B cell (primary cell): ENCODE measurements around the gene ZNF598. TPM values are rescaled to one million over a fixed set of nuclear protein-coding genes. Genes with fewer than 3 reads are reported as not detected.

Source experiments
- ATAC-seq: fragments of 200-7000 bp; cut with Tn5 transposase; one replicate; pipeline ENCODE4 v1.10.0; 2021; ENCODE audit warnings: low read depth, mild to moderate bottlenecking, moderate number of reproducible peaks, moderate library complexity
- CTCF ChIA-PET: fragments of 350-600 bp; sonication (Branson Sonifier 250); formaldehyde crosslinking; loops from one replicate; lab custom pipeline; 2021; ENCODE audit warnings: antibody characterized with exemption, inconsistent platforms; lab: Charles Lee
- POLR2A ChIA-PET: fragments of 350-600 bp; sonication (Branson Sonifier 250); formaldehyde crosslinking; loops from one replicate; lab custom pipeline; 2021; ENCODE audit warnings: antibody characterized with exemption; lab: Charles Lee
- DNase-seq: peaks from one replicate; pipeline ENCODE4 v3.0.0; 2013
- H2AFZ ChIP-seq: 2 replicates; pipeline ENCODE4 v1.6.1; 2012; ENCODE audit warnings: mild to moderate bottlenecking, low read depth, low read length; ENCODE audit not compliant: insufficient read depth, poor library complexity, severe bottlenecking
- H3K27ac ChIP-seq, 2 donors: 1 replicate in 1 of 2; 2 replicates in 1 of 2; pipeline ENCODE4 v1.5.1; 2012 to 2013; ENCODE audit warnings: low read length in 2 of 2, mild to moderate bottlenecking in 2 of 2, moderate library complexity in 1 of 2
- H3K27me3 ChIP-seq, 4 experiments: fragments of 200-600 bp in 1 of 4; sonication (generic) in 1 of 4; replicated peaks in 1 of 4; 1 replicate in 2 of 4; 2 replicates in 2 of 4; pipeline versions ENCODE4 v1.6.1 to v1.7.0; 2013 to 2016; ENCODE audit warnings: low read length in 3 of 4, mild to moderate bottlenecking in 2 of 4, mixed read lengths in 1 of 4, moderate library complexity in 1 of 4; ENCODE audit not compliant: insufficient read depth in 4 of 4, control insufficient read depth in 3 of 4; ENCODE audit errors: control extremely low read depth in 1 of 4
- H3K36me3 ChIP-seq, 2 experiments: replicated peaks in 1 of 2; 1 replicate in 1 of 2; 2 replicates in 1 of 2; pipeline versions ENCODE4 v1.6.1 to v1.7.1; 2013; ENCODE audit warnings: low read length in 1 of 2; ENCODE audit not compliant: insufficient read depth in 2 of 2, control insufficient read depth in 1 of 2; ENCODE audit errors: control extremely low read depth in 1 of 2, extremely low read depth in 1 of 2
- H3K4me1 ChIP-seq, 2 donors: fragments of 200-600 bp in 1 of 2; sonication (generic) in 1 of 2; 1 replicate in 1 of 2; 2 replicates in 1 of 2; pipeline versions ENCODE4 v1.5.1 to v1.6.1; 2013 to 2017; ENCODE audit warnings: low read length in 2 of 2; ENCODE audit not compliant: control insufficient read depth in 2 of 2, insufficient read depth in 2 of 2
- H3K4me2 ChIP-seq: replicated peaks from 2 replicates; pipeline ENCODE3; 2012; ENCODE audit warnings: mild to moderate bottlenecking, low read depth, low read length; ENCODE audit not compliant: poor library complexity, severe bottlenecking
- H3K4me3 ChIP-seq, 5 experiments: fragments of 200-600 bp in 1 of 5; sonication (generic) in 1 of 5; 1 replicate in 3 of 5; 2 replicates in 2 of 5; pipeline versions ENCODE4 v1.5.1 to v1.7.0; 2011 to 2016; ENCODE audit warnings: low read length in 4 of 5, mild to moderate bottlenecking in 4 of 5, low read depth in 2 of 5, control low read depth in 1 of 5, moderate library complexity in 1 of 5; ENCODE audit not compliant: insufficient read depth in 1 of 5; ENCODE audit errors: control extremely low read depth in 1 of 5, extremely low read depth in 1 of 5
- H3K79me2 ChIP-seq: fragments of 200-600 bp; sonication (generic); one replicate; pipeline ENCODE4 v1.6.0; 2016; ENCODE audit warnings: low read length; ENCODE audit not compliant: control insufficient read depth, insufficient read depth
- H3K9ac ChIP-seq: fragments of 200-600 bp; sonication (generic); 2 replicates; pipeline ENCODE4 v1.6.1; 2017; ENCODE audit warnings: mild to moderate bottlenecking, low read length, moderate library complexity
- H3K9me3 ChIP-seq, 3 donors: one replicate each; pipeline versions ENCODE4 v1.6.1 to v1.7.1; 2013; ENCODE audit warnings: low read length in 2 of 3; ENCODE audit not compliant: control insufficient read depth in 2 of 3, insufficient read depth in 1 of 3; ENCODE audit errors: control extremely low read depth in 1 of 3
- H4K20me1 ChIP-seq: 2 replicates; pipeline ENCODE4 v1.6.0; 2012; ENCODE audit warnings: mild to moderate bottlenecking, low read length; ENCODE audit not compliant: insufficient read depth, control insufficient read depth, poor library complexity, severe bottlenecking
- H3K27ac Mint-ChIP-seq: one replicate; pipeline ENCODE4 v1.8.0; 2021; ENCODE audit warnings: mixed read lengths
- H3K27me3 Mint-ChIP-seq: one replicate; pipeline ENCODE4 v1.8.0; 2021; ENCODE audit warnings: mixed read lengths
- H3K4me1 Mint-ChIP-seq: one replicate; pipeline ENCODE4 v1.8.0; 2021; ENCODE audit warnings: mixed read lengths
- H3K4me3 Mint-ChIP-seq: one replicate; pipeline ENCODE4 v1.8.0; 2021; ENCODE audit warnings: mixed read lengths
- H3K9me3 Mint-ChIP-seq: one replicate; pipeline ENCODE4 v1.8.0; 2022; ENCODE audit warnings: mixed read lengths; ENCODE audit not compliant: insufficient read depth
- EZH2 ChIP-seq: IDR thresholded peaks from 2 replicates; pipeline ENCODE4 v1.6.1; 2012; ENCODE audit warnings: borderline replicate concordance, low read depth, mild to moderate bottlenecking, moderate library complexity, low read length; ENCODE audit not compliant: insufficient read depth, poor library complexity, severe bottlenecking
- WGBS: methylation state at CpG from one replicate; pipeline ENCODE4 v1.1.5; 2013; ENCODE audit warnings: missing lambda C conversion rate; ENCODE audit not compliant: insufficient coverage; 5-methylcytosine and 5-hydroxymethylcytosine counted together
- intact Hi-C: fragments of 100-400 bp; cut with micrococcal nuclease; formaldehyde crosslinking; loops from one replicate; pipeline ENCODE4 v1.10.0; 2022
- polyA plus RNA-seq: library from polyadenylated mRNA; depleted of rRNA; stranded (reverse); fragments of >200 nt; gene quantifications from 2 replicates; pipeline ENCODE4 v1.2.3, GENCODE V29; 2012
- total RNA-seq, 2 donors: library from RNA; stranded (reverse); fragments of 120-200 nt in 1 of 2; gene quantifications; 1 replicate in 1 of 2; 2 replicates in 1 of 2; pipeline versions ENCODE4 v1.2.3 to v1.2.4, GENCODE V29; 2013 to 2022
- TF ChIP-seq, protein P1 (sequence below): fragments of 200-600 bp; IDR thresholded peaks from one replicate; pipeline ENCODE4 v1.8.0; 2022; ENCODE audit warnings: antibody characterized with exemption, mild to moderate bottlenecking

The ZNF598 gene
- total and polyA plus RNA-seq, 2 donors (not counting 1 experiment from before 2014, with no cell fraction given), result 49.5 to 61.5 TPM

DNA sequence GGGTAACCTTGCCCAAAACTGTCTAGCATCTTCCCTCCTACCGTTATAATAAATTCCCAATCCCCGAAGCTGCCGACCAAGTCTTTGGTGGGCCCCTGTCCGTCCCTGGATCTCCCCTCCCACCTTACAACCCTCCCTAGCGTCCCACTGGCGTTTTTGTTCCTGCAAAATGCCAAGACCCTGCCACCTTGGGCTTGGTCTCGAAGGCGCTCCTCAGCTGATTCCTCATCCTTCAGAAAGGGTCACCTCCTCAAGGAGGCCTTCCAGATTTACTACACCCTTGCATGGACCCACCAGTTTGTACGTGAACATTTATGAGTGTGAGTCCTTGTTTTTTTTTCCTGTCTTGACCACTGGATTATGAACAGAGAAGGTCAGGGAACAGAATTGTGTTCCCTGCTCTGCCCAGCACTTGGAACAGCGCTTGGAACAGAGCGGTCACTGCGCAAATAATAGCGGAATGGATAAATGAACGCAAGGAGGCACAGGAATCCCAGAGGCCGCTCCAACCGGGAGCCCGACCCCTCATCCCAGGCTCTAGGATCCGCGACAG lies 26.6 kb downstream of the ZNF598 start:
- Mint-ChIP-seq H3K27ac (peak overlapping the region; percentile 46), H3K4me3 (peak overlapping the region; percentile 88), H3K27me3 (peaks cover 6% of the 10 kb centered on the region), H3K9me3 (no peaks in the 10 kb centered on the region), H3K4me1 (peaks cover 22% of the 10 kb centered on the region)
- CTCF ChIA-PET, result interaction anchor here (0.9 to 1.4 kb wide), 2 partner anchors 11 to 157 kb away, joined by 4 to 6 read pairs; partner anchors contain the start of gene TBL3
- Histone ChIP-seq H2AFZ (peak overlapping the region; percentile 88), H3K4me3 (peak overlapping the region in 4 of 5 experiments; percentile 57 to 78 (median 64)), H3K36me3 (peaks cover 0 to 15% of the 10 kb centered on the region in 2 experiments), H3K4me1 (peaks cover 16 to 35% of the 10 kb centered on the region in 2 donors), H4K20me1 (no peaks in the 10 kb centered on the region), H3K4me2 (peak overlapping the region; percentile 98), H3K9ac (peak overlapping the region; percentile 76), H3K79me2 (no peaks in the 10 kb centered on the region), H3K27ac (no peak overlapping the region), H3K9me3 (peaks cover 0 to 4% (median 0%) of the 10 kb centered on the region in 3 donors), H3K27me3 (peaks cover 0 to 45% (median 19%) of the 10 kb centered on the region in 4 experiments)
- TF ChIP-seq EZH2, result no peak
- TF ChIP-seq, protein P1, sequence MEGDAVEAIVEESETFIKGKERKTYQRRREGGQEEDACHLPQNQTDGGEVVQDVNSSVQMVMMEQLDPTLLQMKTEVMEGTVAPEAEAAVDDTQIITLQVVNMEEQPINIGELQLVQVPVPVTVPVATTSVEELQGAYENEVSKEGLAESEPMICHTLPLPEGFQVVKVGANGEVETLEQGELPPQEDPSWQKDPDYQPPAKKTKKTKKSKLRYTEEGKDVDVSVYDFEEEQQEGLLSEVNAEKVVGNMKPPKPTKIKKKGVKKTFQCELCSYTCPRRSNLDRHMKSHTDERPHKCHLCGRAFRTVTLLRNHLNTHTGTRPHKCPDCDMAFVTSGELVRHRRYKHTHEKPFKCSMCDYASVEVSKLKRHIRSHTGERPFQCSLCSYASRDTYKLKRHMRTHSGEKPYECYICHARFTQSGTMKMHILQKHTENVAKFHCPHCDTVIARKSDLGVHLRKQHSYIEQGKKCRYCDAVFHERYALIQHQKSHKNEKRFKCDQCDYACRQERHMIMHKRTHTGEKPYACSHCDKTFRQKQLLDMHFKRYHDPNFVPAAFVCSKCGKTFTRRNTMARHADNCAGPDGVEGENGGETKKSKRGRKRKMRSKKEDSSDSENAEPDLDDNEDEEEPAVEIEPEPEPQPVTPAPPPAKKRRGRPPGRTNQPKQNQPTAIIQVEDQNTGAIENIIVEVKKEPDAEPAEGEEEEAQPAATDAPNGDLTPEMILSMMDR, result no peak
- intact Hi-C loops, result loop anchor here (1.0 kb wide), 2 partner anchors 8 to 11 kb away; partner anchors contain the start of gene TBL3
- no peak for DNase-seq
- ATAC-seq, result no peak
- WGBS, result 20% methylated on average over 16 of the region's 19 CpGs
- POLR2A ChIA-PET, result interaction anchor here (0.6 to 3.5 kb wide), 4 partner anchors 9 to 1254 kb away, joined by 4 to 15 read pairs (median 6); partner anchors contain the start of genes RPS2 and TBL3

DNA sequence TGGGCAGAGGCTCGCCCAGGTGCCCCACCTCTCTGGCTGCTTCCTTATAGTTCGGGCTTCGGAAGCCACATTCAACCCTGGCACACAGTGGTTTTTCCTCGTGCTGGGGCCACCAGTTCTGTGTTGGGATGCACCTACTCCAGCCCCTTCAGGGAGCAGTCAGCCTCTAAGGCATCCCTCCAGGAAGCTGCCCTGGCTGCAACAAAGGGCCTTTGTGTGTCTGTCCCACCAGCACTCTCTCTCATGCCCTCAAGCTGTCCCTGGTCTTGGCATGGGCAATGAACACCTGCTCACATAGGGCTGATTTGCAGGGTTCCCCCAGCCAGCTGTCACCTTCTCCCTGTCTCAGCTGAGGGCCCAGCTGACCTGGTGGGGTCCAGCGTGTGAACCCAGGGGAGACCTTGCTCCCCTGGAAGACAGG lies 27.6 kb downstream of the ZNF598 start:
- Mint-ChIP-seq H3K4me3 (peak overlapping the region; percentile 49), H3K27ac (peak overlapping the region; percentile 56), H3K4me1 (peaks cover 22% of the 10 kb centered on the region), H3K9me3 (no peaks in the 10 kb centered on the region), H3K27me3 (peaks cover 6% of the 10 kb centered on the region)
- Histone ChIP-seq H3K4me2 (no peak overlapping the region), H4K20me1 (peaks cover 3% of the 10 kb centered on the region), H3K4me3 (no peak overlapping the region), H3K27me3 (peaks cover 0 to 53% (median 19%) of the 10 kb centered on the region in 4 experiments), H3K27ac (no peak overlapping the region), H2AFZ (no peak overlapping the region), H3K9ac (no peak overlapping the region), H3K79me2 (no peaks in the 10 kb centered on the region), H3K4me1 (peaks cover 16 to 35% of the 10 kb centered on the region in 2 donors), H3K36me3 (peaks cover 0 to 23% of the 10 kb centered on the region in 2 experiments), H3K9me3 (peaks cover 0 to 4% (median 0%) of the 10 kb centered on the region in 3 donors)
- ChIA-PET POLR2A (interaction anchor here (0.6 to 3.5 kb wide), 5 partner anchors 10 to 168 kb away, joined by 3 to 15 read pairs (median 6); partner anchors contain the start of genes RPS2 and TBL3), CTCF (interaction anchor here (0.9 to 1.0 kb wide), 3 partner anchors 22 to 173 kb away, joined by 3 to 6 read pairs (median 3); no protein-coding TSS in a partner anchor)
- no peak for ATAC-seq
- intact Hi-C loops, result no loop called here
- WGBS, result 55% methylated on average over 4 of the region's 5 CpGs
- no peak for TF ChIP-seq EZH2
- TF ChIP-seq, protein P1, result no peak
- DNase-seq, result no peak
